AG09309 (cell line): ENCODE measurements around the gene LMBRD1.

Experiments
- DNase-seq: peaks from one replicate; pipeline ENCODE4 v3.0.0-alpha.2; 2010; ENCODE audit warnings: low read depth
- H3K4me3 ChIP-seq: 2 replicates; pipeline ENCODE4 v1.5.1; 2011; ENCODE audit warnings: mild to moderate bottlenecking, low read depth, low read length, moderate library complexity; ENCODE audit not compliant: control insufficient read depth
- CTCF ChIP-seq: IDR thresholded peaks from 2 replicates; pipeline ENCODE4 v1.5.1; 2011; ENCODE audit warnings: mild to moderate bottlenecking, low read depth, low read length, inconsistent platforms; ENCODE audit not compliant: insufficient read depth, control insufficient read depth; ENCODE audit errors: missing control alignments

The LMBRD1 gene

GRCh38 chr6:69761853-69762252 lies 35.0 kb downstream of the LMBRD1 start:
- no peak for DNase-seq
- TF ChIP-seq CTCF: no peak
- H3K4me3 ChIP-seq: no peak overlapping the region

GRCh38 chr6:69758214-69758613 lies 38.6 kb downstream of the LMBRD1 start:
- no peak for DNase-seq
- no peak for TF ChIP-seq CTCF
- no peak overlapping the region for H3K4me3 ChIP-seq

DNA sequence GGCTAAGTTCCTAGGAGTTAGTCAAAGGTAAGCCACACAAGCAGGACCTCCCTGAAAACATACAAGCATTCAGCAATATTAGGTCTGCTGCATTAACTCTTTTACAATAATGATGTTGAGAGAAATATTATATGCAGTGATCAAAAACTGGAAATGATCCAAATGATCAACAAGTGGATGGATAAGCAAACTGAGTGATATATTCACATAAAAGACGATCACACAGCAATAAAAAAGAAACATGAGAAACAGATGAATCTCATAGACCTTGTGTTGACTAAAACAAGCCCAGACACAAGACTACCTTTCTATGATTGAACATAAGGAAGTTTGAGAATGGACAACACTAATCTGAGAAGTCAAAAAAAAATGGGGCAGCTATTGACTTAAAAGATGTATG lies 39.9 kb downstream of the LMBRD1 start:
- no peak for DNase-seq
- TF ChIP-seq CTCF: no peak

DNA sequence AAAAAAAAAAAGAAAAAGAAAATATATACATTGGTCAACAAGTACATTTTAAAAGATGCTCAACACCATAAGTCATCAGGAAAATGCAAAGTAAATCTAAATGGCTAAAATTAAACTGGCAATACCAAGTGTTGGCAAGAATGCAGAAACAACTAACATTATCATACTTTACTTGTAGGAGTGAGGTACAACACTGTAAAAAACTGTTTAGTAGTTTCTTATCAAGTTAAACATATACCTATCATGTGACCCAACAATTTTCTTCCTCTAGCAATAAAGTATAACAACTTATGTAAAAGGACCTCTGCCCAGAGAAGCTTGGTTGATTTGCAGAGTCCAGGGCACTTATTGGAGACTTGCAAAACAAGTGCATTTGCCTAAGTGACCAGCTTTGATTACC lies 40.4 kb downstream of the LMBRD1 start:
- no peak overlapping the region for H3K4me3 ChIP-seq
- no peak for TF ChIP-seq CTCF
- no peak for DNase-seq

More for the DNA sequence above, 39.9 kb downstream of the LMBRD1 start:
- no peak overlapping the region for H3K4me3 ChIP-seq

DNA sequence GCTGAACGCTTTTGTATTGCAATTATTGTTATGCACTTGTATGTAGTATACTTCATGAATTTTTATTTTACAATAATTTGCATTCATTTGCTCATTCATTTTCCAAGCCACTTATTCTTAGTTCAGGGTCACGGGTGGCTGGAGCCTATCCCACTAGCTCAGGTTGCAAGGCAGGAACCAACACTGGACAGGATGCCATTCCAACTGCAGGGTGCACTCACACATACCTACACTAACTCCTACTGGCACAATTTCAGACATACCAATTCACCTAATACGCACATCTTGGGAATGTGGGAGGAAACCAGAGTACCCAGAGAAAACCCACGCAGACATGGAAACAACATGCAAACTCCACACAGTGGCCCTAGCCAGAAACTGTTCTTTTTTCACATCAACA lies 61.8 kb downstream of the LMBRD1 start:
- DNase-seq: no peak
- no peak for TF ChIP-seq CTCF
- H3K4me3 ChIP-seq: no peak overlapping the region

GRCh38 chr6:69732640-69733039 lies 64.2 kb downstream of the LMBRD1 start:
- peak; percentile 3 for TF ChIP-seq CTCF
- no peak overlapping the region for H3K4me3 ChIP-seq
- DNase-seq: no peak

DNA sequence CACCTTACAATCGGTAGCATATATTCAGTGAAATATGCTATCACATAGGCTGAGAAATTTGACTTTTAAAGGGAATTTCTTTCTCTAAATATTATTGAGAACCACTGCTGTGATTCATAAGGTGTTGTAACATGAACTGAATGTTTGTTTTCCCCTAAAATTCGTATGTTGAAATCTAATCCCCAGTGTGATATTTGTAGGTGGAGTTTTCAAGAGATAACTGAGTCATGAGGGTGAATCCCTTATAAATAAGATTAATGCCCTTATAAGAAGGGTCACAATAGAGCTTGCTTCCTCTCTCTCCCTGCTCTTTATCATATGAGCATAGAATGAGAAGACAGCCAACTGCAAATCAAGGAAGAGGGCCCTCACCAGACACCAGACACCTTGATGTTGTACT lies 64.8 kb downstream of the LMBRD1 start:
- TF ChIP-seq CTCF: no peak
- no peak overlapping the region for H3K4me3 ChIP-seq
- DNase-seq: no peak
